ENCODE data around the gene BRD8. TPM values are rescaled to one million over a fixed set of nuclear protein-coding genes. Genes with fewer than 3 reads are reported as not detected.

The BRD8 gene
- total and polyA plus RNA-seq, 9 of the 15 experiments (the other 6 are each of a cell fraction or from before 2014, with no cell fraction given) = 54.6 to 163 (median 87.0) TPM

- TF ChIP-seq, protein P1, sequence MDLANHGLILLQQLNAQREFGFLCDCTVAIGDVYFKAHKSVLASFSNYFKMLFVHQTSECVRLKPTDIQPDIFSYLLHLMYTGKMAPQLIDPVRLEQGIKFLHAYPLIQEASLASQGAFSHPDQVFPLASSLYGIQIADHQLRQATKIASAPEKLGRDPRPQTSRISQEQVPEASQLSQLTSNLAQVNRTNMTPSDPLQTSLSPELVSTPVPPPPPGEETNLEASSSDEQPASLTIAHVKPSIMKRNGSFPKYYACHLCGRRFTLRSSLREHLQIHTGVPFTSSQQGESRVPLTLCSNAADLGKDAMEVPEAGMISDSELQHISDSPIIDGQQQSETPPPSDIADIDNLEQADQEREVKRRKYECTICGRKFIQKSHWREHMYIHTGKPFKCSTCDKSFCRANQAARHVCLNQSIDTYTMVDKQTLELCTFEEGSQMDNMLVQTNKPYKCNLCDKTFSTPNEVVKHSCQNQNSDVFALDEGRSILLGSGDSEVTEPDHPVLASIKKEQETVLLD (IDR thresholded peaks at IDR 0.05) = no peak
- TF ChIP-seq CHD2 (IDR thresholded peaks at IDR 0.05; ENCODE audit: low read depth, low read length) = no peak
- no peak for TF ChIP-seq FOXK2 (conservative IDR thresholded peaks at IDR 0.05 in 1 of 2, IDR thresholded peaks at IDR 0.05 in 1 of 2; ENCODE audit: low read depth in 2 of 2)
- TF ChIP-seq TAF1 (IDR thresholded peaks at IDR 0.05; ENCODE audit: control insufficient read depth, extremely low read depth, insufficient read depth, low read length, severe bottlenecking) = no peak
- no peak for TF ChIP-seq NFE2 (IDR thresholded peaks at IDR 0.05; ENCODE audit: low read depth)
- no peak for TF ChIP-seq ZFP30 (CRISPR knock-in tag; IDR thresholded peaks at IDR 0.05; ENCODE audit: borderline replicate concordance)
Measured at GRCh38 chr5:138226910-138227309, 48.5 kb upstream of the BRD8 start (continued).

GRCh38 chr5:138224712-138225111 is 46.3 kb upstream of the BRD8 start:
- no peaks in the 10 kb centered on the region for H3K79me2 ChIP-seq (ENCODE audit: control insufficient read depth, insufficient read depth, low read length)
- no peaks in the 10 kb centered on the region for H4K20me1 ChIP-seq (replicated peaks; ENCODE audit: control insufficient read depth, insufficient read depth, low read length)
- no peak overlapping the region for H3K27ac ChIP-seq (ENCODE audit: extremely low read depth, low read depth, low read length)
- POLR2A ChIA-PET = interaction anchor here (0.7 to 2.8 kb wide), 5 partner anchors 8 to 115 kb away, joined by 4 to 13 read pairs (median 6); partner anchors contain the start of genes CDC23 and FAM53C
- intact Hi-C loops (cut with micrococcal nuclease) = no loop called here
- CTCF ChIA-PET (ENCODE audit: low intra/inter-chr PET ratio) = no interaction called here
- no peak overlapping the region for H3K9ac ChIP-seq (ENCODE audit: insufficient read depth in 1 of 2, low read depth in 2 of 2, low read length in 2 of 2)
- no peak for FAIRE-seq
- in situ Hi-C loops (cut with MboI) = no loop called here
- no peak for ATAC-seq
- no TSS peak for BruUV-seq (replicated peaks)
- no peak overlapping the region for H2AFZ ChIP-seq (ENCODE audit: low read depth, low read length)
- H3K4me3 ChIP-seq = no peak overlapping the region
- no peaks in the 10 kb centered on the region for H3K9me1 ChIP-seq (ENCODE audit: control insufficient read depth, insufficient read depth, low read length)
- no peak overlapping the region for H3K4me2 ChIP-seq (ENCODE audit: insufficient read depth, low read length)
- peaks cover 6% of the 10 kb centered on the region; the same call in 1 of the 2 replicates for H3K9me3 ChIP-seq (replicated peaks; ENCODE audit: control insufficient read depth, insufficient read depth, low read depth, low read length)
- H3K4me1 ChIP-seq (replicated peaks in 1 of 2; ENCODE audit: control insufficient read depth in 2 of 2, insufficient read depth in 2 of 2, low read length in 2 of 2) = peaks cover 0 to 4% of the 10 kb centered on the region in 2 experiments; a peak in 2 of 5 replicates
- no peak for TF ChIP-seq HINFP (tag; conservative IDR thresholded peaks at IDR 0.05; ENCODE audit: low read depth)
- no peaks in the 10 kb centered on the region for H3K27me3 ChIP-seq (ENCODE audit: control insufficient read depth in 2 of 2, insufficient read depth in 2 of 2, low read length in 2 of 2)
- no peak for DNase-seq (ENCODE audit: extremely low read depth in 1 of 4, low spot score in 3 of 4)
- H3K36me3 ChIP-seq (ENCODE audit: control insufficient read depth, insufficient read depth, low read length) = no peaks in the 10 kb centered on the region; the same call in 2 of the 3 replicates
- WGBS (ENCODE audit: insufficient coverage, low coverage, missing lambda C conversion rate) = 14% methylated on average over 6 of the region's 6 CpGs

All from K562 (cell line).